ENCODE results near the gene NLGN1.

The NLGN1 gene

DNA sequence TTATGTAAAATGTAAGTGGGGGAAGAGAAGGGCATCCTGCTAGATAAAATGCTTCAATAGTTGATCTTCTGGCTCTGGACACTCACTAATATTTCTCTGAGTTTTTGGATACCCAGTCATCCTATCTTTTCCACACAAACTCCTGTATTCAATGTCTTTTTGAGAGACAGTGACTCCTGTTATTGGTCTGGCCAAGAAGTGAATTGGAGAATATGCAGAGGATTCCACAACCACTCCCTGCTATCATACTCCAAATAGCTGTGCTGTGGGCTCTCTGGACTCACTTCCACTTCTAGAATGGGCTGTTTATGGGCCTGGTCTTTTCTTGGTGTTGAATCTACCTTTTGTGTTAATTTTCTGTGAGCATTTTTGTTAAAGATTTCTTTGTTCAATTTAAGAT is 376.8 kb downstream of the NLGN1 start:
- Histone ChIP-seq H3F3A (ENCODE audit: insufficient read depth, low read length) (no peaks in the 10 kb centered on the region), H3K9me3 (ENCODE audit: low read length) (no peaks in the 10 kb centered on the region), H2AFZ (ENCODE audit: low read length) (no peak overlapping the region), H3K79me2 (ENCODE audit: insufficient read depth, low read length) (no peaks in the 10 kb centered on the region), H4K20me1 (ENCODE audit: insufficient read depth, low read length) (no peaks in the 10 kb centered on the region), H3K27me3 (ENCODE audit: insufficient read depth, low read length) (no peaks in the 10 kb centered on the region), H3K36me3 (ENCODE audit: insufficient read depth, low read length) (no peaks in the 10 kb centered on the region), H3K4me3 (ENCODE audit: low read depth, low read length, poor library complexity, severe bottlenecking) (no peak overlapping the region), H3K9me2 (ENCODE audit: low read depth, low read length) (no peaks in the 10 kb centered on the region), H3K4me2 (ENCODE audit: low read length) (no peak overlapping the region), H3K9ac (ENCODE audit: low read length) (no peak overlapping the region), H3K4me1 (ENCODE audit: insufficient read depth, low read length, severe bottlenecking) (no peaks in the 10 kb centered on the region), H3K27ac (ENCODE audit: low read depth, low read length, poor library complexity, severe bottlenecking) (no peak overlapping the region)
- no peak for TF ChIP-seq EZH2 (IDR thresholded peaks at IDR 0.05; ENCODE audit: borderline replicate concordance, low read length)
- TF ChIP-seq, protein P1, sequence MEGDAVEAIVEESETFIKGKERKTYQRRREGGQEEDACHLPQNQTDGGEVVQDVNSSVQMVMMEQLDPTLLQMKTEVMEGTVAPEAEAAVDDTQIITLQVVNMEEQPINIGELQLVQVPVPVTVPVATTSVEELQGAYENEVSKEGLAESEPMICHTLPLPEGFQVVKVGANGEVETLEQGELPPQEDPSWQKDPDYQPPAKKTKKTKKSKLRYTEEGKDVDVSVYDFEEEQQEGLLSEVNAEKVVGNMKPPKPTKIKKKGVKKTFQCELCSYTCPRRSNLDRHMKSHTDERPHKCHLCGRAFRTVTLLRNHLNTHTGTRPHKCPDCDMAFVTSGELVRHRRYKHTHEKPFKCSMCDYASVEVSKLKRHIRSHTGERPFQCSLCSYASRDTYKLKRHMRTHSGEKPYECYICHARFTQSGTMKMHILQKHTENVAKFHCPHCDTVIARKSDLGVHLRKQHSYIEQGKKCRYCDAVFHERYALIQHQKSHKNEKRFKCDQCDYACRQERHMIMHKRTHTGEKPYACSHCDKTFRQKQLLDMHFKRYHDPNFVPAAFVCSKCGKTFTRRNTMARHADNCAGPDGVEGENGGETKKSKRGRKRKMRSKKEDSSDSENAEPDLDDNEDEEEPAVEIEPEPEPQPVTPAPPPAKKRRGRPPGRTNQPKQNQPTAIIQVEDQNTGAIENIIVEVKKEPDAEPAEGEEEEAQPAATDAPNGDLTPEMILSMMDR (IDR thresholded peaks at IDR 0.05; ENCODE audit: low read length), result no peak

DNA sequence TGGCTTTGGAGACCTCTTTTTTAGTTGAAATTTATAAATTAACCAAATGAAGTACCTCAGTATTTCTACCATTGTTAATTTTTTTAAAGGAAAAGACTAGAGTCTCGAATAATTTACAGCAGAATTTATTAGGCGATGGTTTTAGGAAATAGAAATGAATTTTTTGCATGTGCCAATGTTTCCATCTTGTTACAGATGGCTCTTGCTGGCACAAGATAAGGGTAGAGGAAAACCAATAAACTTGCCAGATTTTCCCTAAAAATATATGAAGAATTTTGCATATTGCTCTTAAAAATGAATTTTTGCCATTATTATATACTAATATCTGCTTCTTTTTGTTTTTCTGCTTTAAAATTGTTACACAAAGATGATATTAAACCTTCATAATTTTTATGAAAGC is 380.7 kb downstream of the NLGN1 start:
- H3K4me3 ChIP-seq (ENCODE audit: low read depth, low read length, poor library complexity, severe bottlenecking), result no peak overlapping the region
- no peak overlapping the region for H3K9ac ChIP-seq (ENCODE audit: low read length)
- TF ChIP-seq EZH2 (IDR thresholded peaks at IDR 0.05; ENCODE audit: borderline replicate concordance, low read length), result no peak
- TF ChIP-seq, protein P1 (IDR thresholded peaks at IDR 0.05; ENCODE audit: low read length), result no peak
- no peak overlapping the region for H3K27ac ChIP-seq (ENCODE audit: low read depth, low read length, poor library complexity, severe bottlenecking)
- no peaks in the 10 kb centered on the region for H4K20me1 ChIP-seq (ENCODE audit: insufficient read depth, low read length)
- H3K9me3 ChIP-seq (ENCODE audit: low read length), result no peaks in the 10 kb centered on the region
- no peaks in the 10 kb centered on the region for H3K79me2 ChIP-seq (ENCODE audit: insufficient read depth, low read length)
- H3K9me2 ChIP-seq (ENCODE audit: low read depth, low read length), result no peaks in the 10 kb centered on the region
- no peaks in the 10 kb centered on the region for H3K27me3 ChIP-seq (ENCODE audit: insufficient read depth, low read length)
- H3K4me2 ChIP-seq (ENCODE audit: low read length), result no peak overlapping the region
- no peak overlapping the region for H2AFZ ChIP-seq (ENCODE audit: low read length)
- no peaks in the 10 kb centered on the region for H3K36me3 ChIP-seq (ENCODE audit: insufficient read depth, low read length)
- H3K4me1 ChIP-seq (ENCODE audit: insufficient read depth, low read length, severe bottlenecking), result no peaks in the 10 kb centered on the region
- H3F3A ChIP-seq (ENCODE audit: insufficient read depth, low read length), result no peaks in the 10 kb centered on the region

DNA sequence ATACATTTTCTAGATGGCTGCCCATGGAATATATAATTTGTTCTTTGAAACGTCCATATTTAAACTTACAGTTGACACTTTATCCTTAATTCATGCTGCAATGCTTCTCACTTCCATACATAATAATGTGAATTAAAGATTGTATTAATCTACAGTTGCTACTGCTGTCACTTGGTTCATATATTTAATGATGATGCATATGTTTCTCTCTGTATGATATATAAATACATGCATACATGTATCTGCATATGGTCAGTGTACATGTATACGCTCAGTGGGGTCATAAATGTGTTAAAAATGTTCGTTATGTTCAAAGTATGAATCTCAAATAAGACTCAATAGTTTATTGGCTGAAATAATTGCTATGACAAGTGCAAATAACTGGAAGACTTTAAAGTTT is 382.5 kb downstream of the NLGN1 start:
- H3K27ac ChIP-seq (ENCODE audit: low read depth, low read length, poor library complexity, severe bottlenecking), result no peak overlapping the region
- no peak overlapping the region for H2AFZ ChIP-seq (ENCODE audit: low read length)
- H3K79me2 ChIP-seq (ENCODE audit: insufficient read depth, low read length), result no peaks in the 10 kb centered on the region
- no peak overlapping the region for H3K4me2 ChIP-seq (ENCODE audit: low read length)
- H3F3A ChIP-seq (ENCODE audit: insufficient read depth, low read length), result no peaks in the 10 kb centered on the region
- H3K4me1 ChIP-seq (ENCODE audit: insufficient read depth, low read length, severe bottlenecking), result no peaks in the 10 kb centered on the region
- H3K4me3 ChIP-seq (ENCODE audit: low read depth, low read length, poor library complexity, severe bottlenecking), result no peak overlapping the region
- no peaks in the 10 kb centered on the region for H3K9me3 ChIP-seq (ENCODE audit: low read length)
- no peaks in the 10 kb centered on the region for H3K9me2 ChIP-seq (ENCODE audit: low read depth, low read length)
- no peak overlapping the region for H3K9ac ChIP-seq (ENCODE audit: low read length)
- no peaks in the 10 kb centered on the region for H4K20me1 ChIP-seq (ENCODE audit: insufficient read depth, low read length)
- no peaks in the 10 kb centered on the region for H3K27me3 ChIP-seq (ENCODE audit: insufficient read depth, low read length)
- TF ChIP-seq EZH2 (IDR thresholded peaks at IDR 0.05; ENCODE audit: borderline replicate concordance, low read length), result no peak
- TF ChIP-seq, protein P1 (IDR thresholded peaks at IDR 0.05; ENCODE audit: low read length), result no peak
- no peaks in the 10 kb centered on the region for H3K36me3 ChIP-seq (ENCODE audit: insufficient read depth, low read length)

Data from OCI-LY1 (cell line).